ENCODE data around the gene IL31RA. TPM values are rescaled to one million over a fixed set of nuclear protein-coding genes. Genes with fewer than 3 reads are reported as not detected.

IL31RA gene
- total RNA-seq, 3 donors from 2014 or later, result not detected

GRCh38 chr5:55908804-55909203 is 57.6 kb downstream of the IL31RA start:
- Histone ChIP-seq H3K4me1 (no peaks in the 10 kb centered on the region), H3K27me3 (no peaks in the 10 kb centered on the region), H3K36me3 (no peaks in the 10 kb centered on the region), H3K4me3 (no peak overlapping the region), H3K9me3 (no peaks in the 10 kb centered on the region), H3K27ac (no peak overlapping the region)
- TF ChIP-seq CTCF (IDR thresholded peaks at IDR 0.05) (no peak), POLR2A (IDR thresholded peaks at IDR 0.05) (no peak), POLR2AphosphoS5 (IDR thresholded peaks at IDR 0.05) (no peak)
- no peak for DNase-seq (ENCODE audit: low spot score in 2 of 2)
- intact Hi-C loops (cut with DNase I; ENCODE audit: low total_unique reads), result no loop called here

GRCh38 chr5:55911784-55912653 is 60.9 kb downstream of the IL31RA start:
- H3K9me3 ChIP-seq, result no peaks in the 10 kb centered on the region
- H3K36me3 ChIP-seq, result no peaks in the 10 kb centered on the region
- H3K27ac ChIP-seq, result no peak overlapping the region
- no peaks in the 10 kb centered on the region for H3K4me1 ChIP-seq
- DNase-seq (ENCODE audit: low spot score in 2 of 2), result no peak
- no peaks in the 10 kb centered on the region for H3K27me3 ChIP-seq
- no peak for TF ChIP-seq POLR2A (IDR thresholded peaks at IDR 0.05)
- TF ChIP-seq POLR2AphosphoS5 (IDR thresholded peaks at IDR 0.05), result no peak
- no peak for TF ChIP-seq CTCF (IDR thresholded peaks at IDR 0.05)
- intact Hi-C loops (cut with DNase I; ENCODE audit: low total_unique reads), result no loop called here
- H3K4me3 ChIP-seq, result no peak overlapping the region

- H3K9me3 ChIP-seq, result no peaks in the 10 kb centered on the region
- H3K27ac ChIP-seq, result no peak overlapping the region
- intact Hi-C loops (cut with DNase I; ENCODE audit: low total_unique reads), result no loop called here
- no peak overlapping the region for H3K4me3 ChIP-seq
- H3K36me3 ChIP-seq, result no peaks in the 10 kb centered on the region
- H3K4me1 ChIP-seq, result no peaks in the 10 kb centered on the region
- TF ChIP-seq CTCF (IDR thresholded peaks at IDR 0.05) (no peak), POLR2A (IDR thresholded peaks at IDR 0.05) (no peak), POLR2AphosphoS5 (IDR thresholded peaks at IDR 0.05) (no peak)
- H3K27me3 ChIP-seq, result no peaks in the 10 kb centered on the region
- DNase-seq (ENCODE audit: low spot score in 2 of 2), result no peak
Observed at GRCh38 chr5:55913466-55914413, 62.6 kb downstream of the IL31RA start.

GRCh38 chr5:55914971-55915370 is 63.8 kb downstream of the IL31RA start:
- Histone ChIP-seq H3K27ac (no peak overlapping the region), H3K4me1 (no peaks in the 10 kb centered on the region), H3K27me3 (no peaks in the 10 kb centered on the region), H3K9me3 (no peaks in the 10 kb centered on the region), H3K4me3 (no peak overlapping the region), H3K36me3 (no peaks in the 10 kb centered on the region)
- intact Hi-C loops (cut with DNase I; ENCODE audit: low total_unique reads), result no loop called here
- TF ChIP-seq POLR2A (IDR thresholded peaks at IDR 0.05) (no peak), POLR2AphosphoS5 (IDR thresholded peaks at IDR 0.05) (no peak), CTCF (IDR thresholded peaks at IDR 0.05) (no peak)
- DNase-seq (ENCODE audit: low spot score in 2 of 2), result no peak

All from breast epithelium (tissue), 4 donors.